Tibial nerve (tissue), 4 donors: ENCODE results near the gene SV2B. TPM values are rescaled to one million over a fixed set of nuclear protein-coding genes. Genes with fewer than 3 reads are reported as not detected.

Experiments used
- DNase-seq, 2 donors: peaks; one replicate each; pipeline ENCODE4 v3.0.0-alpha.2; 2019; ENCODE audit warnings: low spot score in 2 of 2
- H3K27ac ChIP-seq, 4 donors: fragments of 200-600 bp; sonication (generic) in 3 of 4; one replicate each; pipeline ENCODE4 v1.5.1; 2017 to 2019; ENCODE audit warnings: mild to moderate bottlenecking in 1 of 4
- H3K27me3 ChIP-seq, 2 donors: fragments of 200-600 bp; sonication (generic) in 1 of 2; one replicate each; pipeline versions ENCODE4 v1.5.1 to v1.6.0; 2017 to 2019
- H3K36me3 ChIP-seq, 3 donors: fragments of 200-600 bp; sonication (generic); one replicate each; pipeline ENCODE4 v1.5.1; 2018 to 2019
- H3K4me1 ChIP-seq, 4 donors: fragments of 200-600 bp; sonication (generic) in 3 of 4; one replicate each; pipeline ENCODE4 v1.5.1; 2017 to 2019
- H3K4me3 ChIP-seq, 4 donors: fragments of 200-600 bp; sonication (generic) in 3 of 4; one replicate each; pipeline ENCODE4 v1.5.1; 2017 to 2019; ENCODE audit warnings: mild to moderate bottlenecking in 1 of 4, moderate library complexity in 1 of 4
- H3K9me3 ChIP-seq, 4 donors: fragments of 200-600 bp; sonication (generic) in 3 of 4; one replicate each; pipeline ENCODE4 v1.5.1; 2017 to 2019
- EP300 ChIP-seq, 2 donors: sonication (generic); formaldehyde crosslinking; IDR thresholded peaks; one replicate each; pipeline ENCODE4 v1.6.1; 2017; ENCODE audit warnings: antibody characterized with exemption in 2 of 2, mild to moderate bottlenecking in 1 of 2
- POLR2A ChIP-seq, 2 donors: fragments of 450-650 bp; IDR thresholded peaks; one replicate each; pipeline ENCODE4 v1.6.1; 2017; ENCODE audit warnings: antibody characterized with exemption in 2 of 2, mild to moderate bottlenecking in 2 of 2, moderate library complexity in 2 of 2
- whole genome bisulfite sequencing, 2 donors: methylation state at CpG; one replicate each; pipeline ENCODE4 v1.1.5; 2018; 5-methylcytosine and 5-hydroxymethylcytosine counted together
- total RNA-seq, 4 donors: library from RNA; depleted of rRNA; stranded (reverse); fragments of >200 nt; gene quantifications; one replicate each; pipeline ENCODE4 v1.1.0, GENCODE V29; 2016
- TF ChIP-seq, protein P1 (sequence below), 5 experiments: fragments of 200-600 bp in 3 of 5; fragments of 450-650 bp in 2 of 5; sonication (generic) in 3 of 5; IDR thresholded peaks; one replicate each; pipeline ENCODE4 v1.5.1; 2016 to 2019; ENCODE audit warnings: antibody characterized with exemption in 5 of 5, mild to moderate bottlenecking in 3 of 5, moderate library complexity in 2 of 5

The SV2B gene
- total RNA-seq, 4 donors from 2014 or later: 8.3 to 20.5 (median 17.1) TPM

DNA sequence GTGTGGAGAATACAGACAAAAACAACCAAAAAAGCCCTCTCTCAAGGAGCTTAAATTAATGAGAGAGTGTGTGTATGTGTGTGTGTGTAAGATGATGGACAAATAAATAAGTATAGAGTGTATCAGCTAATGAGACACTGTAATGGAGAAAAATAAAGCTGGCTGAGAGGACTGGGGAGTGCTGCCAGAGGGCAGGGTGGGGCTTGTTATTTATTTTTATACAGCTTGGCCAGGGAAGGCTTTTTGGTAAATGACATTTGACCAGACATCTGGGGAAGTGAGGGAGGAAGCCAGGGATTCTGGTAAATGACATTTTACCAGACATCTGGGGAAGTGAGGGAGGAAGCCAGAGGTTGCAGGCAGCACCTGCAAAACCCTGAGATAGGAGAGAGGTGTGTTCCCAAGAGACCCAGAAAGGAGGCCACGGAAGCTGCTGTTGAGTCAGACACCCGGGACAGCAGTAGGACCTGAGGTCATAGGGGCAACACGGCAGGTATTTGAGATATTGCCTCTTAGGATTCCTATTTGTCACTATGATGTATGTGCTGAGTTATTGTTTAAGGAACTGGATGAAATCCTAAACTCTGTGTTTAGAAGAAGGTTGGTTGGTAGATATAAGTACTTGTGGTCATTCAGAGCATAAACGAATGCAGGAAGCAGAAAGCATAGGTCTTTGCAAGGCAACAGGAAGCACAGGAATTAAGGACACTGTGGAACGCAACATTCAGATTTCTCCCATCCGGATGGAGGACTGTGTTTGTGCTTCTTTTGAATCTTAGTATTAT, 2.7 kb downstream of the SV2B start:
- Histone ChIP-seq H3K27me3 (peaks cover 0 to 22% of the 10 kb centered on the region in 2 donors), H3K27ac (peak overlapping the region in 1 of 4 donors; percentile 1), H3K4me1 (peaks cover 0 to 31% (median 9%) of the 10 kb centered on the region in 4 donors), H3K4me3 (no peak overlapping the region), H3K36me3 (no peaks in the 10 kb centered on the region), H3K9me3 (no peaks in the 10 kb centered on the region)
- no peak for DNase-seq
- TF ChIP-seq, protein P1, sequence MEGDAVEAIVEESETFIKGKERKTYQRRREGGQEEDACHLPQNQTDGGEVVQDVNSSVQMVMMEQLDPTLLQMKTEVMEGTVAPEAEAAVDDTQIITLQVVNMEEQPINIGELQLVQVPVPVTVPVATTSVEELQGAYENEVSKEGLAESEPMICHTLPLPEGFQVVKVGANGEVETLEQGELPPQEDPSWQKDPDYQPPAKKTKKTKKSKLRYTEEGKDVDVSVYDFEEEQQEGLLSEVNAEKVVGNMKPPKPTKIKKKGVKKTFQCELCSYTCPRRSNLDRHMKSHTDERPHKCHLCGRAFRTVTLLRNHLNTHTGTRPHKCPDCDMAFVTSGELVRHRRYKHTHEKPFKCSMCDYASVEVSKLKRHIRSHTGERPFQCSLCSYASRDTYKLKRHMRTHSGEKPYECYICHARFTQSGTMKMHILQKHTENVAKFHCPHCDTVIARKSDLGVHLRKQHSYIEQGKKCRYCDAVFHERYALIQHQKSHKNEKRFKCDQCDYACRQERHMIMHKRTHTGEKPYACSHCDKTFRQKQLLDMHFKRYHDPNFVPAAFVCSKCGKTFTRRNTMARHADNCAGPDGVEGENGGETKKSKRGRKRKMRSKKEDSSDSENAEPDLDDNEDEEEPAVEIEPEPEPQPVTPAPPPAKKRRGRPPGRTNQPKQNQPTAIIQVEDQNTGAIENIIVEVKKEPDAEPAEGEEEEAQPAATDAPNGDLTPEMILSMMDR (IDR thresholded peaks at IDR 0.05): no peak
- TF ChIP-seq EP300 (IDR thresholded peaks at IDR 0.05) (no peak), POLR2A (IDR thresholded peaks at IDR 0.05) (no peak)
- WGBS, 2 donors: 56% methylated on average over 6 of the region's 6 CpGs

DNA sequence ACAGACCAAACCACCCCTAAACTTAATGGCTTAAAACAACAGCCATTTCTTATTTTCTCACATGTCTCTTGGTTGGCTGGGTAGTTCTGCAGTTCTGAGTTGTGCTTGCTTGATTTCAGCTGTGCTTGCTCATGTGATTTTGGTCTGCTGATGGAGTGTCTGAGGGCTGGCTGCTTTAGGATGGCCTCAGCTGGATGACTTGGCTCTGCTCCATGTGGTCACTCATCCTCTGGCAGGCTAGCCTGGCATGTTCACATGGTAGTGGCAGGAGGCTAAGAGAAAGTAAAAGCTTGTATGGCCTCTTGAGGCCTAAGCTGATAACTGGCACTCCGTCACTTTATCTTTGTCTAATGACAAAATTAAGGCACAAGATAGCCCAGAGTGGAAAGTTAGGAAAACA, 4.1 kb downstream of the SV2B start:
- Histone ChIP-seq H3K4me3 (no peak overlapping the region), H3K4me1 (peaks cover 0 to 31% (median 9%) of the 10 kb centered on the region in 4 donors), H3K36me3 (no peaks in the 10 kb centered on the region), H3K9me3 (no peaks in the 10 kb centered on the region), H3K27ac (no peak overlapping the region), H3K27me3 (peaks cover 0 to 16% of the 10 kb centered on the region in 2 donors)
- no peak for DNase-seq
- no peak for TF ChIP-seq POLR2A (IDR thresholded peaks at IDR 0.05)
- TF ChIP-seq EP300 (IDR thresholded peaks at IDR 0.05): no peak
- TF ChIP-seq, protein P1 (IDR thresholded peaks at IDR 0.05): no peak
- WGBS, 2 donors: 91 to 94% methylated on average over 1 of the region's 1 CpG

DNA sequence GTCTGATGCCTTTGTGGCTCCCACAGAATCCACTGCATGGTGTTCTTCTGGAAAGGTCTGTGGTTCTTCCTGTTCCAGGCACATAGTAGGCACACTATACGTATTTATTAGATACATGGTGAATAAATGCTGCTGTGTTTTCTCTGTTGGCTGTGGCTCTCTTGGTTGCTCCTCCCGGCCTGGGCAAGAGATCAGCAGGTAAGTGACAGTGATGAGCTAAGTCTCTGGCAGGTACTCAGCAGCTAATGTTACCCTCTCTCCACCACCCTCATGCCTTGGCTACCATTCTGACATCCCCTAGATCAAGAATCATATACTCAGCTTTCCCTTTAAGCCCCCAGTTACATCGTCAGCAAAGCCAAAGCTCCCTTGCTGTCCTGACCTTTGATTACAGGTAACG, 8.4 kb downstream of the SV2B start:
- Histone ChIP-seq H3K4me3 (no peak overlapping the region), H3K27ac (no peak overlapping the region), H3K36me3 (no peaks in the 10 kb centered on the region), H3K4me1 (no peaks in the 10 kb centered on the region), H3K27me3 (no peaks in the 10 kb centered on the region), H3K9me3 (no peaks in the 10 kb centered on the region)
- WGBS, 2 donors: 82 to 89% methylated on average over 4 of the region's 4 CpGs
- no peak for DNase-seq
- TF ChIP-seq EP300 (IDR thresholded peaks at IDR 0.05): no peak
- TF ChIP-seq POLR2A (IDR thresholded peaks at IDR 0.05): no peak
- TF ChIP-seq, protein P1 (IDR thresholded peaks at IDR 0.05): no peak

DNA sequence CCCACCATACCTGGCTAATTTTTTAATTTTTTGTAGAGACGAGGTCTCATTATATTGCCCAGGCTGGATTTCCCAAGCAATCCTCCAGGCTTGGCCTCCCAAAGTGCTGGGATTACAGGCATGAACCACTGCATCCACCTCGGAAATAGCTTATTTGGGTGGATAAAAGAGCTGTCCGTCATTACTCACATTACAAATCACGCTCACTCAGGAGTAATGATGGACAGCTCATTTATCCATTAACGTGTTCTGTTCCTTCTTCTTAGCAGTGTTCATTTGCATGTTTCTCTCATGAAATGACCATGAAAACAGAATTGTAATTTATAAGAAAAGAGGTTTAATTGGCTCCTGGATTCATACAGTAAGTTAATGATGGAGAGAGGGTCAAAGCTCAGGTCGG, 9.8 kb downstream of the SV2B start:
- H3K4me3 ChIP-seq: no peak overlapping the region
- no peaks in the 10 kb centered on the region for H3K36me3 ChIP-seq
- H3K27ac ChIP-seq: no peak overlapping the region
- 86 to 88% methylated on average over 6 of the region's 6 CpGs for WGBS, 2 donors
- no peaks in the 10 kb centered on the region for H3K4me1 ChIP-seq
- no peak for DNase-seq
- TF ChIP-seq POLR2A (IDR thresholded peaks at IDR 0.05) (no peak), EP300 (IDR thresholded peaks at IDR 0.05) (no peak)
- no peaks in the 10 kb centered on the region for H3K9me3 ChIP-seq
- H3K27me3 ChIP-seq: no peaks in the 10 kb centered on the region

DNA sequence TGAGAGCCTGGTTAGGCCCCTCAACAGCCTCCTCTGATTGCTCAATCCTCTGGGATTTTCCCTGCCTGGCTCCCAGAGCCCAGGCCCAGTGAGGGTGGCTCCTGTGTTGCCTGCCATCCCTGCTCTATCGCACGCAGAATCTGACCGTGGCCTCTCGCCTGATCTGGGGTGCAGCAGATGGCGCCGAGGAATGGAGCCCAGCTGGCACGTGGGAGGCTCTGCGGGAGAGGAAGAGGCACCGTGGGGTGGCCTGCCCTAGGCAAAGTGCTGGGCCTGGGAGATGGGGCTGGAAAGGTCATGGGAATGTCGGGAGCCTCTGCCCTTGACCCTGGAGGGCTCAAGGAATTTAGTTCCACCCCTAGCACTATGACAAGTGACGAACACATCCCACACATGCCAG, 10.3 kb downstream of the SV2B start:
- 62 to 75% methylated on average over 11 of the region's 11 CpGs for WGBS, 2 donors

More for the DNA sequence above, 10.3 kb downstream of the SV2B start:
- Histone ChIP-seq H3K9me3 (no peaks in the 10 kb centered on the region), H3K4me3 (no peak overlapping the region), H3K27me3 (no peaks in the 10 kb centered on the region), H3K4me1 (no peaks in the 10 kb centered on the region), H3K36me3 (no peaks in the 10 kb centered on the region), H3K27ac (no peak overlapping the region)
- TF ChIP-seq, protein P1 (IDR thresholded peaks at IDR 0.05): no peak
- TF ChIP-seq POLR2A (IDR thresholded peaks at IDR 0.05) (no peak), EP300 (IDR thresholded peaks at IDR 0.05) (no peak)
- DNase-seq: no peak
